ENCODE measurements around the gene LRIG3.
"Not testable (repeated sequence)": the region's sequence is repeated elsewhere in the genome, so short reads cannot be mapped to it uniquely, and the experiment has no call there.

Gene LRIG3

GRCh38 chr12:58949954-58950738, 29.8 kb upstream of the LRIG3 start:
- not testable (repeated sequence) for H3K4me1 ChIP-seq (ENCODE audit: insufficient read depth, low read length); H3K36me3 ChIP-seq (ENCODE audit: insufficient read depth, low read length); H3K9me3 ChIP-seq (ENCODE audit: control insufficient read depth, insufficient read depth, low read length); H3K9ac ChIP-seq (ENCODE audit: low read depth, low read length)

GRCh38 chr12:58943079-58943478, 22.8 kb upstream of the LRIG3 start:
- H3K9ac ChIP-seq (ENCODE audit: low read depth, low read length) = no peak overlapping the region
- H3K36me3 ChIP-seq (ENCODE audit: insufficient read depth, low read length) = no peaks in the 10 kb centered on the region
- no peaks in the 10 kb centered on the region for H3K4me1 ChIP-seq (ENCODE audit: insufficient read depth, low read length)
- no peaks in the 10 kb centered on the region for H3K9me3 ChIP-seq (ENCODE audit: control insufficient read depth, insufficient read depth, low read length)

- Histone ChIP-seq H3K4me1 (ENCODE audit: insufficient read depth, low read length) (no peaks in the 10 kb centered on the region), H3K36me3 (ENCODE audit: insufficient read depth, low read length) (no peaks in the 10 kb centered on the region), H3K9ac (ENCODE audit: low read depth, low read length) (no peak overlapping the region), H3K9me3 (ENCODE audit: control insufficient read depth, insufficient read depth, low read length) (no peaks in the 10 kb centered on the region)
These were observed 22.0 kb upstream of the LRIG3 start for GRCh38 chr12:58942345-58942744.

- Histone ChIP-seq H3K9me3 (ENCODE audit: control insufficient read depth, insufficient read depth, low read length) (no peaks in the 10 kb centered on the region), H3K36me3 (ENCODE audit: insufficient read depth, low read length) (no peaks in the 10 kb centered on the region), H3K9ac (ENCODE audit: low read depth, low read length) (no peak overlapping the region), H3K4me1 (ENCODE audit: insufficient read depth, low read length) (no peaks in the 10 kb centered on the region)
These were observed 19.2 kb upstream of the LRIG3 start for GRCh38 chr12:58939399-58940100.

GRCh38 chr12:58938440-58938839, 18.1 kb upstream of the LRIG3 start:
- H3K9ac ChIP-seq (ENCODE audit: low read depth, low read length) = no peak overlapping the region
- no peaks in the 10 kb centered on the region for H3K4me1 ChIP-seq (ENCODE audit: insufficient read depth, low read length)
- H3K36me3 ChIP-seq (ENCODE audit: insufficient read depth, low read length) = no peaks in the 10 kb centered on the region
- no peaks in the 10 kb centered on the region for H3K9me3 ChIP-seq (ENCODE audit: control insufficient read depth, insufficient read depth, low read length)

GRCh38 chr12:58934528-58934927, 14.2 kb upstream of the LRIG3 start:
- H3K36me3 ChIP-seq (ENCODE audit: insufficient read depth, low read length) = no peaks in the 10 kb centered on the region
- no peak overlapping the region for H3K9ac ChIP-seq (ENCODE audit: low read depth, low read length)
- H3K9me3 ChIP-seq (ENCODE audit: control insufficient read depth, insufficient read depth, low read length) = no peaks in the 10 kb centered on the region
- H3K4me1 ChIP-seq (ENCODE audit: insufficient read depth, low read length) = no peaks in the 10 kb centered on the region

GRCh38 chr12:58932806-58933681, 12.7 kb upstream of the LRIG3 start:
- H3K9me3 ChIP-seq (ENCODE audit: control insufficient read depth, insufficient read depth, low read length) = no peaks in the 10 kb centered on the region
- H3K9ac ChIP-seq (ENCODE audit: low read depth, low read length) = no peak overlapping the region
- no peaks in the 10 kb centered on the region for H3K36me3 ChIP-seq (ENCODE audit: insufficient read depth, low read length)
- no peaks in the 10 kb centered on the region for H3K4me1 ChIP-seq (ENCODE audit: insufficient read depth, low read length)

- no peak overlapping the region for H3K9ac ChIP-seq (ENCODE audit: low read depth, low read length)
- H3K4me1 ChIP-seq (ENCODE audit: insufficient read depth, low read length) = no peaks in the 10 kb centered on the region
- H3K36me3 ChIP-seq (ENCODE audit: insufficient read depth, low read length) = no peaks in the 10 kb centered on the region
- no peaks in the 10 kb centered on the region for H3K9me3 ChIP-seq (ENCODE audit: control insufficient read depth, insufficient read depth, low read length)
These were observed 11.2 kb upstream of the LRIG3 start for GRCh38 chr12:58931518-58931917.

GRCh38 chr12:58930770-58931324, 10.5 kb upstream of the LRIG3 start:
- Histone ChIP-seq H3K4me1 (ENCODE audit: insufficient read depth, low read length) (0 out of 2 replicates have a peak, but pooled peaks cover 2% of the 10 kb centered on the region), H3K9me3 (ENCODE audit: control insufficient read depth, insufficient read depth, low read length) (no peaks in the 10 kb centered on the region), H3K36me3 (ENCODE audit: insufficient read depth, low read length) (no peaks in the 10 kb centered on the region), H3K9ac (ENCODE audit: low read depth, low read length) (no peak overlapping the region)

- Histone ChIP-seq H3K9ac (ENCODE audit: low read depth, low read length) (no peak overlapping the region), H3K36me3 (ENCODE audit: insufficient read depth, low read length) (no peaks in the 10 kb centered on the region), H3K4me1 (ENCODE audit: insufficient read depth, low read length) (peaks cover 13% of the 10 kb centered on the region), H3K9me3 (ENCODE audit: control insufficient read depth, insufficient read depth, low read length) (no peaks in the 10 kb centered on the region)
These were observed 6.8 kb upstream of the LRIG3 start for GRCh38 chr12:58927120-58927519.

GRCh38 chr12:58926586-58926985, 6.3 kb upstream of the LRIG3 start:
- Histone ChIP-seq H3K36me3 (ENCODE audit: insufficient read depth, low read length) (no peaks in the 10 kb centered on the region), H3K9me3 (ENCODE audit: control insufficient read depth, insufficient read depth, low read length) (no peaks in the 10 kb centered on the region), H3K4me1 (ENCODE audit: insufficient read depth, low read length) (peaks cover 13% of the 10 kb centered on the region), H3K9ac (ENCODE audit: low read depth, low read length) (no peak overlapping the region)

- Histone ChIP-seq H3K9me3 (ENCODE audit: control insufficient read depth, insufficient read depth, low read length) (no peaks in the 10 kb centered on the region), H3K36me3 (ENCODE audit: insufficient read depth, low read length) (no peaks in the 10 kb centered on the region), H3K4me1 (ENCODE audit: insufficient read depth, low read length) (peaks cover 13% of the 10 kb centered on the region), H3K9ac (ENCODE audit: low read depth, low read length) (no peak overlapping the region)
These were observed 5.4 kb upstream of the LRIG3 start for GRCh38 chr12:58925751-58926150.

- Histone ChIP-seq H3K9ac (ENCODE audit: low read depth, low read length) (no peak overlapping the region), H3K4me1 (ENCODE audit: insufficient read depth, low read length) (peaks cover 13% of the 10 kb centered on the region), H3K9me3 (ENCODE audit: control insufficient read depth, insufficient read depth, low read length) (no peaks in the 10 kb centered on the region), H3K36me3 (ENCODE audit: insufficient read depth, low read length) (no peaks in the 10 kb centered on the region)
These were observed 4.9 kb upstream of the LRIG3 start for GRCh38 chr12:58925111-58925611.

GRCh38 chr12:58924652-58925051, 4.3 kb upstream of the LRIG3 start:
- Histone ChIP-seq H3K9ac (ENCODE audit: low read depth, low read length) (no peak overlapping the region), H3K4me1 (ENCODE audit: insufficient read depth, low read length) (peaks cover 13% of the 10 kb centered on the region), H3K36me3 (ENCODE audit: insufficient read depth, low read length) (no peaks in the 10 kb centered on the region), H3K9me3 (ENCODE audit: control insufficient read depth, insufficient read depth, low read length) (no peaks in the 10 kb centered on the region)
